SIG-M5 treated with dmso at 0.1 percent for 504 hours (cell line): ENCODE measurements around the gene FAM131C.
"Not testable (repeated sequence)": the region's sequence is repeated elsewhere in the genome, so short reads cannot be mapped to it uniquely, and the experiment has no call there.

Experiments
- DNase-seq: peaks from one replicate; lab custom pipeline; 2025; ENCODE audit not compliant: unreplicated experiment; lab: John Stamatoyannopoulos, UW

The FAM131C gene

GRCh38 chr1:16041200-16041599, 32.3 kb downstream of the FAM131C start:
- no peak for DNase-seq

DNA sequence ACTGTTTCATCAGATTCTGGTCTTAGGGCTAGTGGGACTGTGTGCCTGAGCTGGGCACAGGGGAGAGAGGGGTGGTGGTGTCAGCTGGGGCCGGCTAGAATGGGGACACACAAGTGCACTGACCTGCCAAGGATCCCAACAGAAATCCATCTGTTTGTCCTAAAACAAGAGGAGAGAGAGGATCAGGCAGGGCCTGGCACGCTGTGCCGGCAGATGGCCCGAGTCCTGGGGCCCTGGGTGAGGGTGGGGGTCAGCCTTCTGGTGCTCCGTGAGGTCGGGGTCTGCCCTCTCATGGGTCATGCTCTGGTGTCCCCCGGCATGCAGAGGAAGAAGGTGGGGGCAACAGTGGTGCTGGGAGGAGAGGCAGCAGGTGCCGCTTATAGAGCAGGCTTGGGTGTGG, 33.6 kb downstream of the FAM131C start:
- DNase-seq = not testable (repeated sequence)

GRCh38 chr1:16038620-16038912, 34.9 kb downstream of the FAM131C start:
- DNase-seq = no peak

DNA sequence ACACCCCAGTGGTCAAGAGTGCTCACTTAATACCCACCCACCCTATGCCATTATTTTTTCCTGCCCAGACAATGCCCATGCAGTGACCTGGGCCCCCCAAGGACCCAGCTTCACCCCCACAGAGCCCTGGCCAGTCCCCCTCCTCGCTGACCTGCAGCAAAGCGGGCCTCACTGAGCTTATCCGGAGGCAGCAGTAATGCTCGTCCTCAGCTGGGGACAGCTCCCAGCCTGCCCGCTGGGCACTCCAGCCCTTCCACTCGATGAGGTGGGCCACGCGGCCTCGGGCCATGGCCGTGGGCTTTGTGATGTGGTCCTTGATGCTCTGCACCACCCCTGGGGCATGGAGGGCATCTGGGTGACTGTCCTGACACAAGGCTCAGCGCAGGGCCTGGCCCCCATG, 37.0 kb downstream of the FAM131C start:
- not testable (repeated sequence) for DNase-seq

- DNase-seq = not testable (repeated sequence)
Observed at GRCh38 chr1:16033103-16033632, 40.3 kb downstream of the FAM131C start.

DNA sequence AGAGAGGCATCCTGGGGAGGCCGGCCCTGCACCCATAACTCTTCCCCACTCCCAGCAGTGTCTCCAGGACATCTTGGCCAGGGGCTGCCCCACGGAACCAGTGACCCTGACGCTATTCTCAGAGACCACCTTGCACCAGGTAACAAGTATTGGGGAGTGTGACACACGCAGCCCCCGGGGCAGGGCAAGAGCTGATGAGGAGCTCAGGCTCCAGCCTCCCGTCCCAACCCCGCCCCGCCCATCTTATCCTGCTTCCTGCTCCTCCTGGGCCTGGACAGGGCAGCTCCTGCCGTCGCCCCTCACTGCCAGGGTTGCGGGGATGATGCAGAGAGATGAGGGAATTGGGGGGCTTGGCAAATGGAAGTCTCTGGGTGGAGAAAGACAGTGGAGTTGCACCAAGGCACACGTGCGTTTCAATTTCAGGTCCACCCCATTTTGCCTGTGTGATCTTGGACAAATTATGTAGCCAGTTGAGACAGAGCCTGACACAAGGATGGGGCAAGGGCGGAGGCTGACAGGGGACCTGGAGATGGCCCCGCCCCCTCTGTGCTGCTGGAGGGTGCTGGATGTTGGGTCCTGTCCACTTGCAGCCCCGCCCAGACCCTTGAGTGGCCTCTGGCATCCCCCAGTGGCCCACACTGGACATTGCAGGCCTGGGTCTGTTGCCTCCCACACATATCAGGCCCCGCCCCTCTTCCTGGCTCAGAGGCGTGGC, 40.9 kb downstream of the FAM131C start:
- peak; percentile 52 for DNase-seq

GRCh38 chr1:16031551-16031950, 41.9 kb downstream of the FAM131C start:
- no peak for DNase-seq

GRCh38 chr1:16029288-16029687, 44.2 kb downstream of the FAM131C start:
- DNase-seq = no peak

GRCh38 chr1:16029003-16029268, 44.5 kb downstream of the FAM131C start:
- not testable (repeated sequence) for DNase-seq

- DNase-seq = no peak
Observed at GRCh38 chr1:16028237-16029002, 45.0 kb downstream of the FAM131C start.

DNA sequence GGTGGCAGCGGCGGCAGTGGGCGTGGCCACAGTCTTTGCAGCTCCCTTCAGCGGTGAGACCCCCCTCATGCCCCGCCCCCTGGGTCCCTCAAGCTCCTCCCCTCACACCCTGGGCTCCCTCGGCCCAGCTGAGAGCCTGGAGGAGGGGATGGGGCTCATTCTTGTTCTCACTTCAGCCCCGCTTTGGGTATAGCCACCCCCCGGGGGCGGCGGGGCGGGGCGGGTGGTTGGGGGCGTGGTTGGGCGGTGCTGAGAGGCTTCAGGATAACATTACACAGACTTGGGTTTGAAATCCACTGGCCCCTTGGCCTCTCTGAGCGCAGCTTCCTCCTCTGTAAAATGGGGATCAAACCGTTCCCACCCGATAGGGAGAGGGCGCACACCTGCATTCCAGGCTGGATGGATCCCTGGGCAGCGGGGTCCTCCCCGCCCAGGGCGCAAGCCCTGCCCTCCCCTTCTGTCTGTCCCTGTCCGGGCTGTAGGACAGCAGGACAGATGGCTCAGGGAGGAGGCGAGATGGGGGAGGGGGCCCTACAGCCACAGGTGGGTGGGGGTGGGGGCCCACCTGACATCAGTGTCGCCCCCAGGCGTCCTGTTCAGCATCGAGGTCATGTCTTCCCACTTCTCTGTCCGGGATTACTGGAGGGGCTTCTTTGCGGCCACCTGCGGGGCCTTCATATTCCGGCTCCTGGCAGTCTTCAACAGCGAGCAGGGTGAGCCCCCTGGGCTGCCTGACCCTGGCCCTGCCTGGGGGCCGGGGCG, 46.5 kb downstream of the FAM131C start:
- DNase-seq = no peak

- not testable (repeated sequence) for DNase-seq
Observed at GRCh38 chr1:16026302-16026701, 47.1 kb downstream of the FAM131C start.

DNA sequence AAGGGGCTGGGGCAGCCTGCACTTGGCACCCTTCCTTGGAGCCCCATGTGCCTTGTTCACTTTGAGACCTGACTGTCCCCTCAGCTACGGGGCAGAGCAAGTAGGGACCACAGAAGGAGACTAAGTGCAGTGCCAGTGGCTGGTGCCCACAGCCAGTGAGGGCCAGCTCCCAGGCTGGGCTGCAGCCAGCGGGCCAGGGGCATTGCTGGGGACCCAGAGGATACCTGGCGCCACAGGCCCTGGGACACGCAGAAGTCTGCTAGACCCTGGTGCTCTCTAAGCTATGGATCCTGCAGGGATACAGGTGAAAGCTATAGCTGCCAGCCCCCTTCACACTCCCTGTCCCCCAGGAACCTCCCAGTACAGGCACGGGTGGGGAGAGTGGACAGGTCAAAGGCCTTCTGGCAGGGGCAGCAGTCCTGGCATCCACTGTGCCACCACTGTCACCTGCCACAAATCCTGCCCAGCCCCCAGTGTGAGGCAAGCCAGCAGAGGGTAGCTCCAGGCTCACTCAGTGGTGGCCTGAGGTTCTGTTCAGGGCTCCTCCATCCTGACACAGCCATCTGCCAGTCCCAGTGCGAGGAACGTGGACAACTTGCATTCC, 50.3 kb downstream of the FAM131C start:
- no peak for DNase-seq

DNA sequence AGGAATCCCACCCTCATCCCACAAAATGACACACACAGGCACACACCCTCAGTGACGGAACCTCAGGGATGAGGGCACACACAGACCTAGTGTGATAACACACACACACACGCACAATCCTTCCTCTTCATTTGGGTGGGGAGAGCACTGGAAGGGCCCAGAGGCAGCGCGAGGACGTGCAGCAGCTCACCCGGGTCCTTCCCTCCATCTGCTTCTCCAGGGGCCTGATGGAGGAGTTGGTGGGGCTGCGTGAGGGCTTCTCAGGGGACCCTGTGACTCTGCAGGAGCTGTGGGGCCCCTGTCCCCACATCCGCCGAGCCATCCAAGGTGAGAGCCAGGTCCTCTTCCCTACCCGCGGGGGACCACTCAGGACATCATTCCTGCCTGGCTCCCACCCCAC, 51.1 kb downstream of the FAM131C start:
- DNase-seq = no peak

- no peak for DNase-seq
Observed at GRCh38 chr1:16021681-16022080, 51.8 kb downstream of the FAM131C start, which contains the start of gene CLCNKA. TSS of gene CLCNKA (plus strand) at chr1:16022036. CDS start at chr1:16022620, 584 bp downstream.

- DNase-seq = not testable (repeated sequence)
Observed at GRCh38 chr1:16020878-16021277, 52.6 kb downstream of the FAM131C start.

DNA sequence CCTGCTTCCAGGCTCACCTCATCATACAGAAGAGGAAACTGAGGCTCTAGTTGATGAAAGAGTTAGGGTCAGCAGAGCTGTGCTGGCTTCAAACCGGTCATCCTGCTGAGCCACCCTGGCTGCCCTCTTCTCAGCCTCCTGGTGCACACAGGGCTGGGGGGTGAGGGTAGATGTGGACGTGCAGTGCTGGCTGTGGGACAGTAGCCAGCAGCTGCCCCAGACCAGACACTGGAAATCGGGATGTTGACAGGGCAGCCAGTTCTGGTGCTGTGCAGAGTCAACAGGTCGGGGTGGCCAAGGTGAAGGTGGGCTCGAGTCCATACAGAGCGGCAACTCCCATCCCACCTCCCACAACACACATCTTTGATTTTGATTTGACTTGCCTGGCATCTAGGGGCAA, 53.1 kb downstream of the FAM131C start:
- DNase-seq = no peak

DNA sequence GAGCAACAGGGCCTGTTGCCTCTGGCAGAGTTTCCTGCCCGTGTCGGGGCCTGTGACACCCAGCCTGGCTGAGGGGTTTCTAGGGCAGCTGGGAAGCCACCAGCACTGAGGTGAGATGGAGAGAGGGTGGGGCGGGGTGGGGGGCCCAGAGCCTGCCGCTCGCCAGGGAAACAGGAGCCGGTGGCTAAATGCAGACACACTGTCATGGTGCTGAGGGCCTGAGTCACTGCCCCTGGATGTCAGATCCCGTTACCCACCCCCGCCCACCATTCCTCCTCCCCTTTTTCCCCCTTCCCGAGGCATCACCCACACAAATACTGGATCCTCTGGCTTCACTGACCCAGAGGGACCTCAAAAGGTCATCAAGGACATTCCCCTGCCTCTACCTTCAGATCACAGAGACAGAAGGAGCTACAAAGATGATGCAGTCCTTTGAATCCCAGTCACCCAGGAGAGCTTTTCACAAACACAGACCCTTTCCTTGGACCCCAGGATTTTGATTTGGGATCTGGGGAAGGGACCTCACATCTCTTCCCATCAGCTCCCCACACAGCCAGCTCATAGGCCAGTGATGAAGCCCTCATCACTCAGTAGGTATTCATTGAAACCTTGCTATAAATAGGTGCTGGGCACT, 53.7 kb downstream of the FAM131C start:
- DNase-seq = no peak

GRCh38 chr1:16018749-16019643, 54.5 kb downstream of the FAM131C start:
- no peak for DNase-seq

DNA sequence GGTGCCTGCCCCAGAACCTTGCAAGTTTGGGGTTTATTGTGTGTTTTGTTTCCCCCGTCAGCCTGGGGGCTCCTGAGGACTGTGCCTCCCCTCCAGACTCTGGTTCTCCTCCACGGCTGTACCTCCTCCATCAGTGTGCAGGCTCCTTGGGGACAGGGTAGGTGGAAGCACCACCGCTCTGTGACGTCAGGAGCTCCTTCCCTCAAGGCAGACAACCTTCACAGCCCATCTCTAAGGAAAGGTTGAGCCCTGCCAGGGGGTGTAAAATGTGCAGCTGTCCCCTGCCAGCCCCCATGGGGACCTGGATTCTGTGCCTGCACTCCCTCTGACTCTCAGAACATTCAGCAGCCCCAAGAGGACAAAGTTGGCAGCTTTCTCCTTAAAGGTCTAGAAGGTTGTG, 55.1 kb downstream of the FAM131C start:
- DNase-seq = no peak
